MG63 (cell line): ENCODE data around the gene NGB. TPM values are rescaled to one million over a fixed set of nuclear protein-coding genes. Genes with fewer than 3 reads are reported as not detected.

Source experiments
- DNase-seq: peaks from one replicate; pipeline ENCODE4 v3.0.0-alpha.2; 2020
- H3K27me3 ChIP-seq: fragments of 250-450 bp; sonication (Bioruptor Pico); 2 replicates; pipeline ENCODE4 v1.5.1; 2020; ENCODE audit warnings: mild to moderate bottlenecking, moderate library complexity
- H3K36me3 ChIP-seq: fragments of 250-450 bp; sonication (Bioruptor Pico); 2 replicates; pipeline ENCODE4 v1.5.1; 2020; ENCODE audit warnings: mild to moderate bottlenecking, moderate library complexity
- H3K4me3 ChIP-seq: fragments of 250-450 bp; sonication (Bioruptor Pico); 2 replicates; pipeline ENCODE4 v1.5.1; 2020; ENCODE audit warnings: mild to moderate bottlenecking, moderate library complexity
- H3K9me3 ChIP-seq: fragments of 250-450 bp; sonication (Bioruptor Pico); 2 replicates; pipeline ENCODE4 v1.5.1; 2020; ENCODE audit warnings: mild to moderate bottlenecking, moderate library complexity
- total RNA-seq: library from RNA; depleted of rRNA; stranded (reverse); fragments of >200 nt; shearing (Covaris generic); gene quantifications from 2 replicates; pipeline ENCODE4 v1.2.3, GENCODE V29; 2014; ENCODE audit warnings: low replicate concordance

Gene NGB
- total RNA-seq, 1 experiment from 2014 or later = not detected

DNA sequence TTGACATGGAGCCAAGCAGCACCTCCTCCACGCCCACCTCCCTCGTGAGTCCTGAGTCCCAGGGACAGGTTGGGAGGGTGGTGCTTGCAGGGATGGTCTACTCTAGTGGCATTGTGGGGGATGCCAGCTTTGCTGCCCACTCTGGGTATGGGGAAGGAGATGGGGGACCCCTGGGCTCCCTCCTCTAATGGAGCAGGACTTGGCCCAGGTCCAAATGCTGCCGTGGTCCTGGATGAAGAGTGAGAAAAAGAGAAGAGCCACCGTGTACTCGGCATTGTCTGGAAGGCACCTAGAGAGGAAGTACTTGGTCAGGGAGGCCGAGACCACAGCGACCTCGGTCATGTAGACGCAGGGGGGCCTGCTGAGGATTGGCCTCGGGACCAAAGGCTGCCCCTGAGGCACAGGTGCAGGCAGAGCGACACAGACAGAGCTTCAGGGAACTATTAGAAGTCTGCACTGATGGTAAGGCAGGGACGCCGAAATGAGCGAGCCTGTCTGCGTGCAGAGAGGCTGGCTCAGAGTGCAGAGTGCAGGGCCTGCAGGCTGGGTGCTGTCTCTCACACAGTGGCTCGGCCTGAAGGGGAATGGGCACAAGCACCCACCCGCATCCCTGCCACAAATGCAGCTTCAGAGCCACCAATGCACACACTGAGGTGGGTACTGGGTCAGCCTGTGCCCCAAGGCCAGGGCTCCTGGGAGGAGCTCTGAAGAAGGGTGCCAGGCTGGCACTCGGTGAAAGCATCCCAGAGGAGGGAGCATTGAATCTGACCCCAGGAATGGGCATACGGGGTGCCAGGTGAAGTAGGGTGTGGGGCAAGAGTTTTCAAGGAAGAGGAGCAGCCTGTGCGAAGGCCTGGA is 17.4 kb downstream of the NGB start:
- Histone ChIP-seq H3K9me3 (no peaks in the 10 kb centered on the region), H3K36me3 (no peaks in the 10 kb centered on the region), H3K27me3 (no peaks in the 10 kb centered on the region), H3K4me3 (no peak overlapping the region)
- no peak for DNase-seq

GRCh38 chr14:77251870-77252269 is 19.1 kb downstream of the NGB start:
- Histone ChIP-seq H3K9me3 (no peaks in the 10 kb centered on the region), H3K36me3 (no peaks in the 10 kb centered on the region), H3K27me3 (no peaks in the 10 kb centered on the region), H3K4me3 (no peak overlapping the region)
- no peak for DNase-seq

DNA sequence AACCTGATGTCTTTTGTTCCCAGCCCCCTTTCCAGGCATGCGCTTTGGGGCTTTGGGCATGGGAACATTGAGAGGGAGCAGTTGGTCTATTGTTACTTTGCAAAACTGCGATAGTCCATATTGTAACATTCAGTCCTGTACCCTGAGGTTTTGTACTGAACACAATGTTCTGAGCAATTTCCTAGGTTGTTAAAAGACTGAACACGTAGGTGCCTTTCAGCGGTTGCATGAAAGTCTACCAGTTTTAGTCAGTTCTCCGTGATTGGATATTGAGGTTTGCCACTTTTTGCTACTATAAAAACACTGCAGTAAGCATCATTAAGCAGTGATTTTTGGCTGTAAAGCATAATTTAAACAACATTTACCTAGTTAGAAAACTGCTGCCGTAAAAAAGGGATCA is 20.1 kb downstream of the NGB start:
- DNase-seq = no peak
- no peaks in the 10 kb centered on the region for H3K9me3 ChIP-seq
- no peak overlapping the region for H3K4me3 ChIP-seq

GRCh38 chr14:77249286-77249685 is 21.7 kb downstream of the NGB start:
- Histone ChIP-seq H3K4me3 (no peak overlapping the region), H3K36me3 (no peaks in the 10 kb centered on the region), H3K9me3 (no peaks in the 10 kb centered on the region), H3K27me3 (no peaks in the 10 kb centered on the region)
- no peak for DNase-seq

More for the DNA sequence above, 20.1 kb downstream of the NGB start:
- no peaks in the 10 kb centered on the region for H3K36me3 ChIP-seq
- no peaks in the 10 kb centered on the region for H3K27me3 ChIP-seq

DNA sequence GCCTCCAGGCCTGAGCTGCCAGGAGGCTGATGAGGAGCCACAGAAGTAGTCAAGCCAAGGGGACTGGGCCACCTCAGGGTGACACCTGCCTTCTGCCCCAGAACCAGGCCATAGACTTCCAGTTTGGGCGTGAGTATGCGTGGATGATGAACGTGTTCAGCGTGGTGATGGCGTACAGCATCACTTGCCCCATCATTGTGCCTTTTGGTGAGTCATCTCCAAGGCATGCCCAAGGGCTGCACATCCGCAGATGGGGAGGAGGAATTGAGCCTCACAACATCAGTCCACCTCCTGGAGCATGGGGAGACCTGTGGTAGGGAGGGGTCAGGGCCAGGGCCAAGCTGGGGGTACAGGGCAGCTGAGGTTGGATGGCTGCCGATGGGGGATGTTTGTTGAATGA is 22.3 kb downstream of the NGB start:
- Histone ChIP-seq H3K9me3 (no peaks in the 10 kb centered on the region), H3K27me3 (no peaks in the 10 kb centered on the region), H3K4me3 (no peak overlapping the region), H3K36me3 (no peaks in the 10 kb centered on the region)
- DNase-seq = no peak

DNA sequence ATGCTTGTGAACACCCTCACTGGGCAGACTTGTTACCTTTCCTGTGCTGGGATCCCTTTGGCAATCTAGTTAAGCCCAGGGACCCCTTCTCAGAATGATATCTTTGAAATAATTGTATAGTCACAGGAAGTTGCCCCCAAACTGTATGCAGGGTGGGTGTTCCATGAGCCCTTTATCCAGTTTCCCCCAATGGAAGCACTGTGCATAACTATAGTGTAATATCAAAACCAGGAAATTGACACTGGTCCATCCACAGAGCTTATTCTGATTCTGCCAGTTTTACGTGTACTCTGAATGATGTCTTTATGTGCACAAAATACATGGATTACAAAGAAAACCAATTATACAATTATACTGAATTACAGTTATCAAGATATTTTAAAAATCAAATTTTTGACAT is 24.2 kb downstream of the NGB start:
- no peak for DNase-seq
- Histone ChIP-seq H3K27me3 (no peaks in the 10 kb centered on the region), H3K9me3 (no peaks in the 10 kb centered on the region), H3K4me3 (no peak overlapping the region), H3K36me3 (no peaks in the 10 kb centered on the region)

DNA sequence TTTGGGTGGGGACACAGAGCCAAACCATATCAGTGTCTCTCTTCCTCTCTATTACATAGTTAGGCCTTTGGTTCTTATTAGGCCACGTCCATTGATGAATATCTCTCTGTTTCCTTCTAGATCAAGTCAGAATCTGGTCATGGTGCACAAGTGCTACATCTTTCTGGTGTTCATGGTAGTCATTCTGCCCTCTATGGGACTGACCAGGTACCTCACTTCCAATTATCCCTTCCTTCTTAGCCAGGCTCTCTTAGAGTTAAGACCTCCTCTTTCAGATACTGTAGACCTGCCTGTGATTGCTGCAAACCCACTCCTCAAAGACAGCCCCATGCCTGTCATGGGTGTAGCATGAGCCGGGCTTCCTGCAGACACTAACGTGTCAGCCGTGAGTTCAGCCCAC is 25.2 kb downstream of the NGB start:
- no peaks in the 10 kb centered on the region for H3K9me3 ChIP-seq
- no peaks in the 10 kb centered on the region for H3K27me3 ChIP-seq
- H3K4me3 ChIP-seq = no peak overlapping the region
- DNase-seq = no peak
- H3K36me3 ChIP-seq = no peaks in the 10 kb centered on the region

GRCh38 chr14:77243853-77244252 is 27.2 kb downstream of the NGB start:
- no peak for DNase-seq
- Histone ChIP-seq H3K9me3 (no peaks in the 10 kb centered on the region), H3K36me3 (no peaks in the 10 kb centered on the region), H3K27me3 (no peaks in the 10 kb centered on the region), H3K4me3 (no peak overlapping the region)

DNA sequence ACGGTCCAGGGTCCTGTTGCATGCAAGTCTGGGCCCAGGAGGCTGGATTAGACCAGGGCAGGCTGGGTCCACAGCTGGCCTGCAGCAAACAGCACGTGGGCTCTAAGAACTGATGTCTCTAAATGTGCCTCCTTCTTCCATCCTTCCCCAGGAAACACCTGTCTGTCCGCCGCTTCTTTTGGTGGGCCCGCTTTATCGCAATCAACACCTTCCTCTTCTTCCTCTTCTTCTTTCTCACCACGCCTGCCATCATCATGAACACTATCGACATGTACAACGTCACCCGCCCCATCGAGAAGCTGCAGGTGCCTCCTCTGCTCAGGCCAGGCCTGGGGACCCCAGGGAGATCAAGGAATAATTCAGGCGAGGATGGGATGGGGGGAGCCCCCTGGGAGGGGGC is 28.3 kb downstream of the NGB start:
- H3K4me3 ChIP-seq = no peak overlapping the region
- no peaks in the 10 kb centered on the region for H3K9me3 ChIP-seq
- no peak for DNase-seq
- H3K27me3 ChIP-seq = no peaks in the 10 kb centered on the region
- no peaks in the 10 kb centered on the region for H3K36me3 ChIP-seq

DNA sequence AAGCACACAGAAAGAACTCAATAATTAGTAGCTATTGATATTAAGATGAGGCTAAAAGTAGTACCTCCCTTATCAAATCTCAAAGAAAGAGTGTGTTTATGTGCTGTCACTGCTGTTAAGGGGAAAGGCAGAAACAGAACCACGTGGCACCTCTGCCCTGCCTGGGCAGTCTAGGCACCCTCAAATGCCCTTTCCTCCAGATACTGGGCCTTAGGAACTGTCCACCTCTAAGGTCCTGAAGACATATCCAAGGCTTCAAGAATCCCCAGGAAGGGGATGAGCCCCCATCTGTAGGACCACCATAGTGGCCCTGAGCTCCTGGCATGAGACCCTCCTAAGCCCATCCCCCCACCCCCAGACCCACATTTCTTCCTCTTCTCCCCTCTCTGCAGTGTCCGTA is 29.1 kb downstream of the NGB start:
- Histone ChIP-seq H3K9me3 (no peaks in the 10 kb centered on the region), H3K4me3 (no peak overlapping the region), H3K36me3 (no peaks in the 10 kb centered on the region), H3K27me3 (no peaks in the 10 kb centered on the region)
- no peak for DNase-seq

GRCh38 chr14:77240336-77240915 is 30.6 kb downstream of the NGB start:
- no peak overlapping the region for H3K4me3 ChIP-seq
- no peaks in the 10 kb centered on the region for H3K36me3 ChIP-seq
- H3K9me3 ChIP-seq = no peaks in the 10 kb centered on the region
- no peaks in the 10 kb centered on the region for H3K27me3 ChIP-seq
- no peak for DNase-seq

GRCh38 chr14:77239412-77239811 is 31.6 kb downstream of the NGB start:
- H3K36me3 ChIP-seq = no peaks in the 10 kb centered on the region
- no peaks in the 10 kb centered on the region for H3K27me3 ChIP-seq
- H3K9me3 ChIP-seq = no peaks in the 10 kb centered on the region
- H3K4me3 ChIP-seq = no peak overlapping the region
- no peak for DNase-seq

- no peak for DNase-seq
- no peaks in the 10 kb centered on the region for H3K27me3 ChIP-seq
- H3K4me3 ChIP-seq = no peak overlapping the region
- no peaks in the 10 kb centered on the region for H3K36me3 ChIP-seq
- H3K9me3 ChIP-seq = no peaks in the 10 kb centered on the region
Measured at GRCh38 chr14:77238996-77239395, 32.0 kb downstream of the NGB start.

GRCh38 chr14:77238356-77238755 is 32.6 kb downstream of the NGB start:
- Histone ChIP-seq H3K27me3 (no peaks in the 10 kb centered on the region), H3K9me3 (no peaks in the 10 kb centered on the region), H3K4me3 (no peak overlapping the region), H3K36me3 (no peaks in the 10 kb centered on the region)
- no peak for DNase-seq

DNA sequence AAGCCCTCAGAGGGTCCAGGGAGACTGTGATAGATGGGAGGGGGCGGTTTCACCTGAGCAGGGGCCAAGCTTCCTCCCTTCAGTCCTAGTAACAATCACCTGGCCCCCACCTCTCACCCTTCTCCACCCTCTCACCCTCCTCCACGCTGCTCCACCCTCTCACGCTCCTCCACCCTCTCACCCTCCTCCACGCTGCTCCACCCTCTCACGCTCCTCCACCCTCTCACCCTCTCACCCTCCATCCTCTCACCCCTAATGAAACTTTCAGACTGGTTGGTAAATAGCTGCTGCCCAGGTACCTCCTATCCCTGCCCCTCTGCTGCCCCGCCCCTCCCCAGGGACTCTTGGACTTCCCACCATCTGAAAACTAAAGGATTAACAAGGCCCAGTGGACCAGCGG is 34.2 kb downstream of the NGB start:
- no peak for DNase-seq
- H3K36me3 ChIP-seq = no peaks in the 10 kb centered on the region
- H3K27me3 ChIP-seq = no peaks in the 10 kb centered on the region
- H3K9me3 ChIP-seq = no peaks in the 10 kb centered on the region
- H3K4me3 ChIP-seq = no peak overlapping the region

GRCh38 chr14:77231721-77232120 is 39.3 kb downstream of the NGB start:
- no peaks in the 10 kb centered on the region for H3K27me3 ChIP-seq
- no peak for DNase-seq
- no peak overlapping the region for H3K4me3 ChIP-seq
- H3K36me3 ChIP-seq = no peaks in the 10 kb centered on the region
- H3K9me3 ChIP-seq = no peaks in the 10 kb centered on the region

GRCh38 chr14:77230914-77231313 is 40.1 kb downstream of the NGB start:
- DNase-seq = no peak
- no peaks in the 10 kb centered on the region for H3K36me3 ChIP-seq
- H3K4me3 ChIP-seq = no peak overlapping the region

DNA sequence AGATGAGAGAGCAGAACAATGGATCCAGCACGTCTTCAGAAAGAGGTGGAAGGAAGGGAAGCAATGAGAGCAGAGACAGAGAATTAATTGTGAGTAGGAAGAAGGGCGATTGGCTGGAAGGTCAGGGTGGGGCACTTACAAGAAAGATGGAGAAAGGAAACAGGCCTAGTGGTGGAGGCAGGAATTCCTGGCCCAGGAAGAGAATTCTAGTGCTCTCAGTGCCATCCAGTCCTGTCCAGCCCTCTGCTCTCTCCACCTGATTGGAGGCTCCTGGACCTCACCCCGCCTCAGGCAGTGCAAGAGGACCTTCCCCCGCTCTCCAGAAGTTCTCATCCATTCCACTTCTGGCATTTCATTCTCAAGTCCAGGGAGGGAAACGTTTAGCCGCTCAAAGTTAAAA is 43.0 kb downstream of the NGB start:
- no peaks in the 10 kb centered on the region for H3K36me3 ChIP-seq
- H3K9me3 ChIP-seq = no peaks in the 10 kb centered on the region
- no peak for DNase-seq
- H3K4me3 ChIP-seq = no peak overlapping the region
- no peaks in the 10 kb centered on the region for H3K27me3 ChIP-seq

More at GRCh38 chr14:77230914-77231313, 40.1 kb downstream of the NGB start:
- H3K27me3 ChIP-seq = no peaks in the 10 kb centered on the region
- no peaks in the 10 kb centered on the region for H3K9me3 ChIP-seq
